ENCODE measurements around the gene G3BP2. TPM values are rescaled to one million over a fixed set of nuclear protein-coding genes. Genes with fewer than 3 reads are reported as not detected.

Gene G3BP2
- total RNA-seq, 2 donors from 2014 or later, result 95.0 to 121 TPM

GRCh38 chr4:75705198-75705977 is 32.2 kb upstream of the G3BP2 start:
- intact Hi-C loops (cut with DNase I), result no loop called here
- 96% methylated on average over 6 of the region's 6 CpGs for WGBS
- no peaks in the 10 kb centered on the region for H3K27me3 ChIP-seq (replicated peaks; ENCODE audit: insufficient read depth)
- TF ChIP-seq CTCF (IDR thresholded peaks at IDR 0.05) (no peak), POLR2A (IDR thresholded peaks at IDR 0.05) (no peak), POLR2AphosphoS5 (IDR thresholded peaks at IDR 0.05) (no peak)
- no peak overlapping the region for H3K27ac ChIP-seq
- DNase-seq (ENCODE audit: low spot score), result no peak
- H3K4me1 ChIP-seq (replicated peaks), result no peaks in the 10 kb centered on the region
- no peaks in the 10 kb centered on the region for H3K9me3 ChIP-seq
- H3K4me3 ChIP-seq, result no peak overlapping the region
- no peaks in the 10 kb centered on the region for H3K36me3 ChIP-seq

- DNase-seq (ENCODE audit: low spot score), result no peak
- no peaks in the 10 kb centered on the region for H3K36me3 ChIP-seq
- TF ChIP-seq CTCF (IDR thresholded peaks at IDR 0.05) (no peak), POLR2AphosphoS5 (IDR thresholded peaks at IDR 0.05) (no peak), POLR2A (IDR thresholded peaks at IDR 0.05) (no peak)
- no peaks in the 10 kb centered on the region for H3K9me3 ChIP-seq
- intact Hi-C loops (cut with DNase I), result no loop called here
- H3K4me1 ChIP-seq (replicated peaks), result no peaks in the 10 kb centered on the region
- H3K27ac ChIP-seq, result no peak overlapping the region
- 81% methylated on average over 4 of the region's 4 CpGs for WGBS
- H3K27me3 ChIP-seq (replicated peaks; ENCODE audit: insufficient read depth), result no peaks in the 10 kb centered on the region
- H3K4me3 ChIP-seq, result no peak overlapping the region
These were observed 29.8 kb upstream of the G3BP2 start for GRCh38 chr4:75702919-75703411.

- H3K27me3 ChIP-seq (replicated peaks; ENCODE audit: insufficient read depth), result no peaks in the 10 kb centered on the region
- no peak overlapping the region for H3K4me3 ChIP-seq
- H3K36me3 ChIP-seq, result no peaks in the 10 kb centered on the region
- H3K9me3 ChIP-seq, result no peaks in the 10 kb centered on the region
- intact Hi-C loops (cut with DNase I), result no loop called here
- TF ChIP-seq POLR2AphosphoS5 (IDR thresholded peaks at IDR 0.05) (no peak), CTCF (IDR thresholded peaks at IDR 0.05) (no peak), POLR2A (IDR thresholded peaks at IDR 0.05) (no peak)
- no peak for DNase-seq (ENCODE audit: low spot score)
- no peak overlapping the region for H3K27ac ChIP-seq
- WGBS, result 0% methylated on average over 1 of the region's 1 CpG
- H3K4me1 ChIP-seq (replicated peaks), result no peaks in the 10 kb centered on the region
These were observed 26.1 kb upstream of the G3BP2 start for GRCh38 chr4:75699299-75699698.

- Histone ChIP-seq H3K4me3 (no peak overlapping the region), H3K9me3 (no peaks in the 10 kb centered on the region), H3K27ac (no peak overlapping the region), H3K27me3 (replicated peaks; ENCODE audit: insufficient read depth) (no peaks in the 10 kb centered on the region), H3K36me3 (no peaks in the 10 kb centered on the region), H3K4me1 (replicated peaks) (no peaks in the 10 kb centered on the region)
- DNase-seq (ENCODE audit: low spot score), result no peak
- TF ChIP-seq POLR2A (IDR thresholded peaks at IDR 0.05), result no peak
- no peak for TF ChIP-seq CTCF (IDR thresholded peaks at IDR 0.05)
- TF ChIP-seq POLR2AphosphoS5 (IDR thresholded peaks at IDR 0.05), result no peak
- 80% methylated on average over 2 of the region's 2 CpGs for WGBS
- intact Hi-C loops (cut with DNase I), result no loop called here
These were observed 25.7 kb upstream of the G3BP2 start for GRCh38 chr4:75698963-75699228.

All from prostate gland (tissue), 2 donors.